Stomach (tissue), 9 donors: Measurements from ENCODE around the gene FIZ1. TPM values are rescaled to one million over a fixed set of nuclear protein-coding genes. Genes with fewer than 3 reads are reported as not detected.

Experiments
- DNase-seq, 2 donors: peaks; one replicate each; pipeline versions ENCODE4 v3.0.0 to v3.0.0-alpha.2; 2013 to 2019
- H3K27ac ChIP-seq, 5 donors: fragments of 200-600 bp in 4 of 5; sonication (generic) in 4 of 5; one replicate each; pipeline ENCODE4 v1.5.1; 2013 to 2019; ENCODE audit warnings: mild to moderate bottlenecking in 1 of 5, moderate library complexity in 1 of 5
- H3K27me3 ChIP-seq, 3 donors: fragments of 200-600 bp; sonication (generic); one replicate each; pipeline ENCODE4 v1.5.1; 2017 to 2019; ENCODE audit warnings: mixed run types in 1 of 3
- H3K36me3 ChIP-seq, 4 donors: fragments of 200-600 bp; sonication (generic); 1 replicate in 3 of 4; 2 replicates in 1 of 4; pipeline ENCODE4 v1.5.1; 2016 to 2019
- H3K4me1 ChIP-seq, 4 donors: fragments of 200-600 bp; sonication (generic); one replicate each; pipeline ENCODE4 v1.5.1; 2016 to 2019
- H3K4me3 ChIP-seq, 4 donors: fragments of 200-600 bp; sonication (generic) in 3 of 4; one replicate each; pipeline ENCODE4 v1.5.1; 2016 to 2019; ENCODE audit warnings: mild to moderate bottlenecking in 1 of 4
- H3K9me3 ChIP-seq, 4 donors: fragments of 200-600 bp; sonication (generic); one replicate each; pipeline ENCODE4 v1.5.1; 2016 to 2019
- CTCF ChIP-seq, 7 experiments: fragments of 450-650 bp in 4 of 7; fragments of 200-600 bp in 3 of 7; sonication (generic) in 3 of 7; IDR thresholded peaks; one replicate each; pipeline ENCODE4 v1.5.1; 2016 to 2019; ENCODE audit warnings: antibody characterized with exemption in 7 of 7, control low read depth in 2 of 7, mild to moderate bottlenecking in 1 of 7
- EP300 ChIP-seq: sonication (generic); formaldehyde crosslinking; IDR thresholded peaks from one replicate; pipeline ENCODE4 v1.6.1; 2017; ENCODE audit warnings: antibody characterized with exemption
- POLR2A ChIP-seq, 4 donors: fragments of 450-650 bp; IDR thresholded peaks; one replicate each; pipeline ENCODE4 v1.6.1; 2016; ENCODE audit warnings: antibody characterized with exemption in 4 of 4, control low read depth in 2 of 4, mild to moderate bottlenecking in 1 of 4, moderate library complexity in 1 of 4
- POLR2AphosphoS5 ChIP-seq, 3 donors: sonication (generic); formaldehyde crosslinking; IDR thresholded peaks; one replicate each; pipeline ENCODE4 v1.6.1; 2016; ENCODE audit warnings: antibody characterized with exemption in 3 of 3
- WGBS, 5 donors: extraction: QIAGEN DNeasy Blood & Tissue Kit in 3 of 5; methylation state at CpG; one replicate each; pipeline versions ENCODE4 v1.1.5 to v1.1.7; 2013 to 2018; 5-methylcytosine and 5-hydroxymethylcytosine counted together
- intact Hi-C: fragments of 100-400 bp; cut with DNase I; formaldehyde crosslinking; loops from one replicate; pipeline ENCODE4 v1.15.1; 2023; ENCODE audit warnings: low total_unique reads
- polyA plus RNA-seq, 3 donors: library from polyadenylated mRNA; stranded (reverse); fragments of 200-250 nt; gene quantifications; one replicate each; pipeline ENCODE4 v1.2.3, GENCODE V29; 2013
- total RNA-seq, 5 donors: library from RNA; depleted of rRNA; stranded (reverse); fragments of >200 nt; gene quantifications; one replicate each; pipeline versions ENCODE4 v1.1.0 to v1.2.3, GENCODE V29; 2014 to 2016
- donor health status: healthy with polysubstance abuse.
- donor health status: Bipolar disorder and iron deficiency.
- donor health status: healthy.

Gene FIZ1
- total and polyA plus RNA-seq, 8 donors, result 4.0 to 16.8 (median 8.7) TPM; not detected in 1

- H3K27ac ChIP-seq, result no peak overlapping the region
- peaks cover 0 to 5% (median 1%) of the 10 kb centered on the region in 4 donors for H3K4me1 ChIP-seq
- H3K4me3 ChIP-seq, result no peak overlapping the region
- 85 to 95% (median 90%) methylated on average over 2 to 68 of the region's 68 CpGs for WGBS, 5 donors
- peaks cover 28 to 61% (median 56%) of the 10 kb centered on the region in 4 donors for H3K36me3 ChIP-seq
- intact Hi-C loops, result no loop called here
- DNase-seq, result no peak
- TF ChIP-seq CTCF (IDR thresholded peaks at IDR 0.05) (no peak), POLR2AphosphoS5 (IDR thresholded peaks at IDR 0.05) (no peak), EP300 (no peak), POLR2A (IDR thresholded peaks at IDR 0.05) (no peak)
- no peaks in the 10 kb centered on the region for H3K27me3 ChIP-seq
- H3K9me3 ChIP-seq, result no peaks in the 10 kb centered on the region
Measured at GRCh38 chr19:55593096-55593772, 6.1 kb downstream of the FIZ1 start.

GRCh38 chr19:55592391-55593090 lies 6.8 kb downstream of the FIZ1 start:
- no peak for DNase-seq
- H3K9me3 ChIP-seq, result no peaks in the 10 kb centered on the region
- H3K36me3 ChIP-seq, result peaks cover 26 to 57% (median 53%) of the 10 kb centered on the region in 4 donors
- H3K27me3 ChIP-seq, result no peaks in the 10 kb centered on the region
- intact Hi-C loops, result no loop called here
- peaks cover 0 to 4% (median 2%) of the 10 kb centered on the region in 4 donors for H3K4me1 ChIP-seq
- no peak overlapping the region for H3K27ac ChIP-seq
- H3K4me3 ChIP-seq, result no peak overlapping the region
- no peak for TF ChIP-seq POLR2A (IDR thresholded peaks at IDR 0.05)
- TF ChIP-seq POLR2AphosphoS5 (IDR thresholded peaks at IDR 0.05), result no peak
- TF ChIP-seq CTCF (IDR thresholded peaks at IDR 0.05), result no peak
- no peak for TF ChIP-seq EP300
- 89 to 95% (median 93%) methylated on average over 31 to 73 of the region's 73 CpGs for WGBS, 5 donors

GRCh38 chr19:55591555-55591954 lies 7.8 kb downstream of the FIZ1 start:
- Histone ChIP-seq H3K9me3 (no peaks in the 10 kb centered on the region), H3K27ac (no peak overlapping the region), H3K4me3 (no peak overlapping the region), H3K4me1 (peaks cover 3 to 14% (median 10%) of the 10 kb centered on the region in 4 donors), H3K27me3 (peaks cover 0 to 5% (median 0%) of the 10 kb centered on the region in 3 donors), H3K36me3 (peaks cover 19 to 48% (median 43%) of the 10 kb centered on the region in 4 donors)
- TF ChIP-seq EP300 (no peak), CTCF (IDR thresholded peaks at IDR 0.05) (no peak), POLR2AphosphoS5 (IDR thresholded peaks at IDR 0.05) (no peak), POLR2A (IDR thresholded peaks at IDR 0.05) (no peak)
- WGBS, 5 donors, result 77 to 85% (median 82%) methylated on average over 10 of the region's 10 CpGs
- no peak for DNase-seq
- intact Hi-C loops, result no loop called here

- H3K9me3 ChIP-seq, result no peaks in the 10 kb centered on the region
- H3K4me3 ChIP-seq, result no peak overlapping the region
- WGBS, 5 donors, result 72 to 79% (median 77%) methylated on average over 10 of the region's 10 CpGs
- no peak for TF ChIP-seq POLR2A (IDR thresholded peaks at IDR 0.05)
- no peak for TF ChIP-seq EP300
- TF ChIP-seq CTCF (IDR thresholded peaks at IDR 0.05), result no peak
- TF ChIP-seq POLR2AphosphoS5 (IDR thresholded peaks at IDR 0.05), result no peak
- H3K4me1 ChIP-seq, result peaks cover 13 to 23% (median 20%) of the 10 kb centered on the region in 4 donors
- peaks cover 0 to 13% (median 0%) of the 10 kb centered on the region in 3 donors for H3K27me3 ChIP-seq
- H3K27ac ChIP-seq, result no peak overlapping the region
- intact Hi-C loops, result no loop called here
- H3K36me3 ChIP-seq, result peaks cover 10 to 39% (median 34%) of the 10 kb centered on the region in 4 donors
- peak in 1 of 2 donors; percentile 60 for DNase-seq
Measured at GRCh38 chr19:55590617-55591016, 8.7 kb downstream of the FIZ1 start.
